GM23338 (cell line): ENCODE measurements around the gene ARAP1. TPM values are rescaled to one million over a fixed set of nuclear protein-coding genes. Genes with fewer than 3 reads are reported as not detected.

ENCODE experiments used
- ATAC-seq: fragments of 200-7000 bp; cut with Tn5 transposase; 3 replicates; pipeline ENCODE4 v1.9.1; 2020
- DNase-seq: peaks from one replicate; pipeline ENCODE4 v3.0.0-alpha.2; 2015; ENCODE audit warnings: low spot score
- H2AFZ ChIP-seq: fragments of 200-600 bp; sonication (generic); 2 replicates; pipeline ENCODE4 v1.8.0; 2016; ENCODE audit warnings: antibody characterized with exemption, mild to moderate bottlenecking, moderate library complexity
- H3F3A ChIP-seq: fragments of 200-600 bp; sonication (generic); replicated peaks from 2 replicates; pipeline ENCODE4 v1.8.0; 2017; ENCODE audit warnings: antibody characterized with exemption, mixed run types, low read depth
- H3K27ac ChIP-seq: fragments of 200-600 bp; sonication (generic); 2 replicates; pipeline ENCODE4 v1.6.1; 2016; ENCODE audit warnings: low read depth
- H3K27me3 ChIP-seq: fragments of 200-600 bp; sonication (generic); 2 replicates; pipeline ENCODE4 v1.8.0; 2016; ENCODE audit warnings: mild to moderate bottlenecking, mixed run types, moderate library complexity; ENCODE audit not compliant: insufficient read depth
- H3K36me3 ChIP-seq: fragments of 200-600 bp; sonication (generic); 2 replicates; pipeline ENCODE4 v1.8.0; 2016; ENCODE audit warnings: mild to moderate bottlenecking; ENCODE audit not compliant: insufficient read depth
- H3K4me1 ChIP-seq: fragments of 200-600 bp; sonication (generic); 2 replicates; pipeline ENCODE4 v1.8.0; 2016; ENCODE audit warnings: mild to moderate bottlenecking, moderate library complexity; ENCODE audit not compliant: insufficient read depth
- H3K4me2 ChIP-seq: fragments of 200-600 bp; sonication (generic); 2 replicates; pipeline ENCODE4 v1.7.1; 2017; ENCODE audit warnings: mixed run types
- H3K4me3 ChIP-seq: fragments of 200-600 bp; sonication (generic); 2 replicates; pipeline ENCODE4 v1.6.1; 2016; ENCODE audit warnings: mixed run types
- H3K79me2 ChIP-seq: fragments of 200-600 bp; sonication (generic); replicated peaks from 2 replicates; pipeline ENCODE4 v1.8.0; 2017; ENCODE audit warnings: mild to moderate bottlenecking; ENCODE audit not compliant: insufficient read depth
- H3K9me2 ChIP-seq: fragments of 200-600 bp; sonication (generic); 2 replicates; pipeline ENCODE4 v1.8.0; 2017; ENCODE audit not compliant: insufficient read depth
- H4K20me1 ChIP-seq: fragments of 200-600 bp; sonication (generic); replicated peaks from 2 replicates; pipeline ENCODE4 v1.8.0; 2017; ENCODE audit warnings: mild to moderate bottlenecking; ENCODE audit not compliant: insufficient read depth
- H3K27ac Mint-ChIP-seq: 2 replicates; pipeline ENCODE4 v1.8.0; 2020; ENCODE audit warnings: inconsistent platforms, mild to moderate bottlenecking, moderate library complexity, mixed read lengths
- H3K27me3 Mint-ChIP-seq: 3 replicates; pipeline ENCODE4 v1.8.0; 2022; ENCODE audit warnings: low read depth, mild to moderate bottlenecking, moderate library complexity, mixed read lengths, inconsistent platforms; ENCODE audit not compliant: insufficient read depth, poor library complexity
- H3K36me3 Mint-ChIP-seq: 3 replicates; pipeline ENCODE4 v1.8.0; 2021; ENCODE audit warnings: low read depth, mild to moderate bottlenecking, inconsistent platforms, moderate library complexity, mixed read lengths
- H3K4me1 Mint-ChIP-seq: 3 replicates; pipeline ENCODE4 v1.8.0; 2020; ENCODE audit warnings: mild to moderate bottlenecking, inconsistent platforms, mixed read lengths
- H3K4me3 Mint-ChIP-seq: 3 replicates; pipeline ENCODE4 v1.8.0; 2021; ENCODE audit warnings: moderate library complexity, mild to moderate bottlenecking, inconsistent platforms, mixed read lengths
- H3K9me3 Mint-ChIP-seq: 3 replicates; pipeline ENCODE4 v1.8.0; 2020; ENCODE audit warnings: moderate library complexity, mild to moderate bottlenecking, inconsistent platforms, mixed read lengths
- CREB1 ChIP-seq: fragments of 250-450 bp; sonication (Bioruptor Pico); IDR thresholded peaks from 2 replicates; pipeline ENCODE4 v1.5.0; 2020; ENCODE audit warnings: low read depth, mild to moderate bottlenecking, moderate library complexity
- CTCF ChIP-seq, 2 experiments: fragments of 200-600 bp in 1 of 2; sonication (generic) in 1 of 2; conservative IDR thresholded peaks; 2 replicates each; pipeline versions ENCODE4 v1.5.1 to v1.6.1; 2016 to 2017; ENCODE audit warnings: antibody characterized with exemption in 2 of 2, low read depth in 2 of 2, mild to moderate bottlenecking in 2 of 2, moderate library complexity in 1 of 2
- ETS1 ChIP-seq: IDR thresholded peaks from 2 replicates; pipeline ENCODE4 v1.6.1; 2016; ENCODE audit warnings: antibody characterized with exemption
- EZH2 ChIP-seq: fragments of 200-600 bp; sonication (generic); IDR thresholded peaks from one replicate; pipeline ENCODE4 v1.8.0; 2017; ENCODE audit warnings: antibody characterized with exemption, mild to moderate bottlenecking, low read depth; ENCODE audit not compliant: unreplicated experiment
- EZH2phosphoT487 ChIP-seq: fragments of 200-600 bp; sonication (generic); IDR thresholded peaks from one replicate; pipeline ENCODE4 v1.8.1; 2018; ENCODE audit warnings: antibody characterized with exemption; ENCODE audit not compliant: unreplicated experiment
- JUNB ChIP-seq: IDR thresholded peaks from one replicate; pipeline ENCODE4 v1.6.1; 2016; ENCODE audit warnings: antibody characterized with exemption; ENCODE audit not compliant: unreplicated experiment
- NANOG ChIP-seq: IDR thresholded peaks from 2 replicates; pipeline ENCODE4 v1.6.1; 2016; ENCODE audit warnings: antibody characterized with exemption, borderline replicate concordance
- POLR2AphosphoS5 ChIP-seq: IDR thresholded peaks from 2 replicates; pipeline ENCODE4 v1.6.1; 2016; ENCODE audit warnings: antibody characterized with exemption, low read depth
- STAT1 ChIP-seq: IDR thresholded peaks from one replicate; pipeline ENCODE4 v1.6.1; 2016; ENCODE audit warnings: antibody characterized with exemption; ENCODE audit not compliant: unreplicated experiment
- ZNF331 ChIP-seq: fragments of 250-450 bp; sonication (Bioruptor Pico); IDR thresholded peaks from 2 replicates; pipeline ENCODE4 v1.5.0; 2020; ENCODE audit warnings: low read depth, mild to moderate bottlenecking, moderate library complexity
- ZNF462 ChIP-seq: fragments of 250-450 bp; sonication (Bioruptor Pico); IDR thresholded peaks from 2 replicates; pipeline ENCODE4 v1.5.0; 2020; ENCODE audit warnings: mild to moderate bottlenecking, moderate library complexity
- polyA plus RNA-seq: library from polyadenylated mRNA; unstranded; fragments of >200 nt; fragmentation: Nextera tagmentation; extraction: Ambion mirVana; gene quantifications from 2 replicates; pipeline ENCODE4 v1.2.1, GENCODE V29; 2016
- total RNA-seq: library from RNA; depleted of rRNA; stranded (reverse); fragments of >200 nt; shearing (Covaris generic); gene quantifications from 2 replicates; pipeline ENCODE4 v1.2.3, GENCODE V29; 2014

The ARAP1 gene
- total and polyA plus RNA-seq, 2 experiments from 2014 or later = 24.5 to 116 TPM

- TF ChIP-seq ZNF462 (CRISPR knock-in tag) = no peak
- TF ChIP-seq ETS1 = no peak
- no peak for TF ChIP-seq EZH2phosphoT487
- TF ChIP-seq STAT1 = no peak
- no peak for TF ChIP-seq EZH2
- no peak for TF ChIP-seq JUNB
These were observed 32.2 kb downstream of the ARAP1 start (continued) for GRCh38 chr11:72720047-72720446.

GRCh38 chr11:72719551-72719950 is 32.7 kb downstream of the ARAP1 start:
- H3K36me3 ChIP-seq = no peaks in the 10 kb centered on the region
- ATAC-seq (no peak), DNase-seq (no peak)
- H3K79me2 ChIP-seq = peaks cover 50% of the 10 kb centered on the region
- H3F3A ChIP-seq = no peaks in the 10 kb centered on the region
- H2AFZ ChIP-seq = no peak overlapping the region
- Mint-ChIP-seq H3K27me3 (peaks cover 7% of the 10 kb centered on the region), H3K4me3 (no peak overlapping the region), H3K4me1 (peaks cover 17% of the 10 kb centered on the region), H3K27ac (peak overlapping the region; percentile 19; the same call in 1 of the 2 replicates), H3K9me3 (no peaks in the 10 kb centered on the region; the same call in 2 of the 3 replicates), H3K36me3 (peaks cover 5% of the 10 kb centered on the region; the same call in 1 of the 3 replicates)
- H3K4me2 ChIP-seq = no peak overlapping the region
- H4K20me1 ChIP-seq = peaks cover 21% of the 10 kb centered on the region; the same call in 1 of the 2 replicates
- H3K4me3 ChIP-seq = no peak overlapping the region
- no peaks in the 10 kb centered on the region for H3K4me1 ChIP-seq
- no peak overlapping the region for H3K27ac ChIP-seq
- H3K27me3 ChIP-seq = no peaks in the 10 kb centered on the region
- no peaks in the 10 kb centered on the region for H3K9me2 ChIP-seq
- TF ChIP-seq ETS1 = no peak
- TF ChIP-seq EZH2 = no peak
- TF ChIP-seq EZH2phosphoT487 = no peak
- no peak for TF ChIP-seq POLR2AphosphoS5
- no peak for TF ChIP-seq CREB1 (CRISPR knock-in tag)
- TF ChIP-seq CTCF (conservative IDR thresholded peaks at IDR 0.05; ENCODE audit: low read depth in 2 of 2) = no peak
- no peak for TF ChIP-seq JUNB
- TF ChIP-seq ZNF331 (CRISPR knock-in tag) = no peak
- TF ChIP-seq NANOG = no peak
